AG09319 (cell line): ENCODE measurements around the gene CDH23.

Experiments used
- DNase-seq: peaks from one replicate; pipeline ENCODE4 v3.0.0-alpha.2; 2010; ENCODE audit warnings: low read depth; ENCODE audit errors: extremely low read depth
- CTCF ChIP-seq: IDR thresholded peaks from 2 replicates; pipeline ENCODE4 v1.5.1; 2011; ENCODE audit warnings: low read depth, mild to moderate bottlenecking, inconsistent platforms, low read length, moderate library complexity

Gene CDH23

GRCh38 chr10:71653044-71653443 lies 256.3 kb downstream of the CDH23 start:
- no peak for TF ChIP-seq CTCF
- DNase-seq: no peak

GRCh38 chr10:71656220-71656619 lies 259.5 kb downstream of the CDH23 start:
- no peak for TF ChIP-seq CTCF

GRCh38 chr10:71657604-71658466 lies 261.1 kb downstream of the CDH23 start:
- no peak for TF ChIP-seq CTCF
- DNase-seq: no peak

More at GRCh38 chr10:71656220-71656619, 259.5 kb downstream of the CDH23 start:
- DNase-seq: no peak

GRCh38 chr10:71658467-71658745 lies 261.7 kb downstream of the CDH23 start:
- no peak for TF ChIP-seq CTCF
- no peak for DNase-seq

- no peak for TF ChIP-seq CTCF
- DNase-seq: no peak
Observed at GRCh38 chr10:71659111-71659634, 262.5 kb downstream of the CDH23 start.

GRCh38 chr10:71659737-71660136 lies 263.0 kb downstream of the CDH23 start:
- TF ChIP-seq CTCF: no peak
- DNase-seq: no peak

GRCh38 chr10:71660313-71660712 lies 263.6 kb downstream of the CDH23 start:
- TF ChIP-seq CTCF: no peak
- DNase-seq: no peak
